Spleen (tissue), 11 donors: ENCODE data around the gene GJA5. TPM values are rescaled to one million over a fixed set of nuclear protein-coding genes. Genes with fewer than 3 reads are reported as not detected.
A peak's percentile ranks its signal among the peaks of the same experiment; 100 is the strongest.

Experiments
- DNase-seq: peaks from one replicate; pipeline ENCODE4 v3.0.0-alpha.2; 2020
- H3K27ac ChIP-seq, 8 donors: fragments of 200-600 bp; sonication (generic) in 7 of 8; 1 replicate in 4 of 8; 2 replicates in 4 of 8; pipeline versions ENCODE4 v1.5.0 to v1.8.0; 2016 to 2021; ENCODE audit warnings: inconsistent platforms in 4 of 8, mild to moderate bottlenecking in 4 of 8, moderate library complexity in 1 of 8
- H3K27me3 ChIP-seq, 7 donors: fragments of 200-600 bp; sonication (generic) in 6 of 7; replicated peaks in 1 of 7; 1 replicate in 4 of 7; 2 replicates in 3 of 7; pipeline versions ENCODE4 v1.5.0 to v1.8.0; 2016 to 2021; ENCODE audit warnings: inconsistent platforms in 3 of 7, mild to moderate bottlenecking in 1 of 7
- H3K36me3 ChIP-seq, 6 donors: fragments of 200-600 bp; sonication (generic) in 5 of 6; 1 replicate in 4 of 6; 2 replicates in 2 of 6; pipeline versions ENCODE4 v1.5.0 to v1.8.0; 2016 to 2021; ENCODE audit warnings: inconsistent platforms in 2 of 6
- H3K4me1 ChIP-seq, 6 donors: fragments of 200-600 bp; sonication (generic) in 5 of 6; 1 replicate in 3 of 6; 2 replicates in 3 of 6; pipeline versions ENCODE4 v1.5.0 to v1.8.0; 2016 to 2021; ENCODE audit warnings: inconsistent platforms in 3 of 6
- H3K4me3 ChIP-seq, 8 donors: fragments of 200-600 bp; sonication (generic) in 7 of 8; 1 replicate in 4 of 8; 2 replicates in 4 of 8; pipeline versions ENCODE4 v1.5.0 to v1.8.0; 2016 to 2021; ENCODE audit warnings: inconsistent platforms in 4 of 8, mild to moderate bottlenecking in 4 of 8, moderate library complexity in 2 of 8
- H3K9me3 ChIP-seq, 8 donors: fragments of 200-600 bp; sonication (generic) in 7 of 8; 1 replicate in 4 of 8; 2 replicates in 4 of 8; pipeline versions ENCODE4 v1.5.0 to v1.8.0; 2016 to 2021; ENCODE audit warnings: inconsistent platforms in 4 of 8
- POLR2A ChIP-seq, 3 donors: fragments of 450-650 bp; IDR thresholded peaks; one replicate each; pipeline ENCODE4 v1.5.1; 2017; ENCODE audit warnings: antibody characterized with exemption in 3 of 3, mild to moderate bottlenecking in 1 of 3
- POLR2AphosphoS5 ChIP-seq, 3 donors: sonication (generic); formaldehyde crosslinking; IDR thresholded peaks; one replicate each; pipeline ENCODE4 v1.5.1; 2017; ENCODE audit warnings: antibody characterized with exemption in 3 of 3
- WGBS, 5 donors: extraction: QIAGEN DNeasy Blood & Tissue Kit in 3 of 5; methylation state at CpG; one replicate each; pipeline versions ENCODE4 v1.1.5 to v1.1.7; 2013 to 2018; 5-methylcytosine and 5-hydroxymethylcytosine counted together
- intact Hi-C: fragments of 100-400 bp; cut with DNase I; formaldehyde crosslinking; loops from one replicate; pipeline ENCODE4 v1.15.0; 2023; ENCODE audit warnings: low total_unique reads
- polyA plus RNA-seq, 3 donors: library from polyadenylated mRNA; stranded (reverse); fragments of 200-250 nt; gene quantifications; one replicate each; pipeline ENCODE4 v1.2.1, GENCODE V29; 2013
- total RNA-seq, 7 donors: library from RNA; depleted of rRNA in 3 of 7; stranded (reverse); fragments of >200 nt in 3 of 7; fragmentation: NEBNext Ultra II Directional in 4 of 7; extraction: Animal tissue kit (Norgen Biotek cat#: 25700) in 4 of 7; gene quantifications; one replicate each; pipeline versions ENCODE4 v1.1.0 to v1.2.1, GENCODE V29; 2016 to 2021
- TF ChIP-seq, protein P1 (sequence below), 11 experiments: fragments of 200-600 bp in 7 of 11; fragments of 450-650 bp in 4 of 11; sonication (generic) in 4 of 11; IDR thresholded peaks in 8 of 11; conservative IDR thresholded peaks in 3 of 11; 1 replicate in 7 of 11; 2 replicates in 4 of 11; pipeline versions ENCODE4 v1.4.0 to v1.8.0; 2016 to 2021; ENCODE audit warnings: antibody characterized with exemption in 11 of 11, inconsistent platforms in 4 of 11, mild to moderate bottlenecking in 1 of 11
- donor health status: healthy with polysubstance abuse.
- donor health status: DM: no; HTN: no; CAD: no; lungs with moderate emphysema.
- donor health status: DM: no; HTN: no; CAD: no.
- donor health status: Bipolar disorder and iron deficiency.
- donor health status: healthy.
- donor health status: DM: no; HTN: no; CAD: no.
- donor health status: DM: yes; HTN: yes; CAD: no.

The GJA5 gene
- total and polyA plus RNA-seq, 10 donors: 1.5 to 19.8 (median 6.1) TPM

DNA sequence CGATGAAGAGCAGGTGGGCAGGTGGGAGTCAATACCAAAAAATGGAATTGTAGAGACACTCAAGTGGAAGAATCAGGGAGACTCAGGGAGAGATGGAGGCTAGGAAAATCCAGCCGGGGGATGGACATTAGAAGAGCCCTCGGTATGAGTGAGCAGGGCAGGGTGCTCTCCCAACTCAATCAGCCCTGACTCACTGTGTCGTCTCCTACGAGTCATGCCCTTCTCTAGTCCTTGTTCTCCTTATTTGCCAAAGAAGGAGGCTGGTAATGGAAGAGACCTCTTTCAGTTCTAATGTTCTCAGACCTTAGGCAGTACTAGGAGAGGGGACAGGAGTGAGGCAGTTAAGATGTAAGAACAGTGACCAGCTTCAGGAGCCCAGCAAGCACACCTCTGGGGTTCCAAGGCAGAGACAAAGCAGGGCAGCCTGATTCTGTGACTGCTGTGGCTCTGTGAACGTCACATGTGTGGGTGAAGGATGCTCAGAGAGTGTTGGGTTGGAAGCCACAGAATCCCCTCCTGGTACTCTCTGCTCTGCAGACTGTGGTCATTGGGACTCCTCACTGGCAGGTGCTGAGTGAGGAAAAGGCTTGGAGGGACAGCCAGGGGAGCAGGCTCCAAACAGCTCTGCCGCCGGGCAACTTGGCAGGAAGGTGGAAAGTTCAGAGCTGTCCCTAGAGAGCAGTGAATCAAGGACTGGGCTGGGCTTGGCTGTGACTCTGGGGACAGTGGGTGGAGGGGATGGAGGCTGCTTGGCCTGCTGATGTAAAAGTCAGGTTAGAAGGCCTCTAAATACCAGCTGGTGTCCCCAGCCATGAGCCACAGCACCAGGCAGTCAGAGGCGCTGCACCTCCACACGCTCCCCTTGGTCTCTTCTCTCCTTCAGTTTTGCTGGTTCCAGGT is 11.1 kb upstream of the GJA5 start:
- H3K4me1 ChIP-seq: peaks cover 0 to 17% (median 0%) of the 10 kb centered on the region in 6 donors
- peak overlapping the region in 1 of 8 donors; percentile 4 for H3K4me3 ChIP-seq
- no peak overlapping the region for H3K27ac ChIP-seq
- no peak for TF ChIP-seq POLR2AphosphoS5 (IDR thresholded peaks at IDR 0.05)
- TF ChIP-seq, protein P1, sequence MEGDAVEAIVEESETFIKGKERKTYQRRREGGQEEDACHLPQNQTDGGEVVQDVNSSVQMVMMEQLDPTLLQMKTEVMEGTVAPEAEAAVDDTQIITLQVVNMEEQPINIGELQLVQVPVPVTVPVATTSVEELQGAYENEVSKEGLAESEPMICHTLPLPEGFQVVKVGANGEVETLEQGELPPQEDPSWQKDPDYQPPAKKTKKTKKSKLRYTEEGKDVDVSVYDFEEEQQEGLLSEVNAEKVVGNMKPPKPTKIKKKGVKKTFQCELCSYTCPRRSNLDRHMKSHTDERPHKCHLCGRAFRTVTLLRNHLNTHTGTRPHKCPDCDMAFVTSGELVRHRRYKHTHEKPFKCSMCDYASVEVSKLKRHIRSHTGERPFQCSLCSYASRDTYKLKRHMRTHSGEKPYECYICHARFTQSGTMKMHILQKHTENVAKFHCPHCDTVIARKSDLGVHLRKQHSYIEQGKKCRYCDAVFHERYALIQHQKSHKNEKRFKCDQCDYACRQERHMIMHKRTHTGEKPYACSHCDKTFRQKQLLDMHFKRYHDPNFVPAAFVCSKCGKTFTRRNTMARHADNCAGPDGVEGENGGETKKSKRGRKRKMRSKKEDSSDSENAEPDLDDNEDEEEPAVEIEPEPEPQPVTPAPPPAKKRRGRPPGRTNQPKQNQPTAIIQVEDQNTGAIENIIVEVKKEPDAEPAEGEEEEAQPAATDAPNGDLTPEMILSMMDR (IDR thresholded peaks at IDR 0.05 in 8 of 11, conservative IDR thresholded peaks at IDR 0.05 in 3 of 11): no peak
- no peak for TF ChIP-seq POLR2A (IDR thresholded peaks at IDR 0.05)
- intact Hi-C loops: no loop called here
- 69 to 84% (median 76%) methylated on average over 10 of the region's 10 CpGs for WGBS, 5 donors
- peaks cover 0 to 43% (median 4%) of the 10 kb centered on the region in 7 donors for H3K27me3 ChIP-seq
- DNase-seq: no peak
- H3K36me3 ChIP-seq: no peaks in the 10 kb centered on the region
- H3K9me3 ChIP-seq: no peaks in the 10 kb centered on the region

DNA sequence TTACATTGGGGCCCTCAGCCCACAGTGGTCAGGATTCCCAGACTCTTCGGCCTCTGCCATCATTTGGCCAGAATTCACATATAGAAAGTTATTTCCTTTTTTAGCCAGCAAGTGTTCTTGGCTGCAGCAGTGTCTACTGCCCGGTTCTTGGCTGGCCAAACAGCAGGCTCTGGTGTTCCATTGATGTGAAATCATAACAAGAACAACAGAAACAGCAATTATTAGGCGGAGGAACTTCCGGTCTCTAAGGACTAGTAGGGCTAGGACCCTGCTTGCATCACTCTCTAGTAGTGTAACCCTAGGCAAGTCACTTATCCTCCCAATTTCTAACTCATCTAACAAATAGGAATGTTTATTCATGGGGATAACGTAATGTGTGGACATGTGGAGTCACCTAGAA is 8.7 kb upstream of the GJA5 start:
- intact Hi-C loops: no loop called here
- Histone ChIP-seq H3K27me3 (peaks cover 0 to 36% (median 0%) of the 10 kb centered on the region in 7 donors), H3K36me3 (no peaks in the 10 kb centered on the region), H3K4me1 (peaks cover 0 to 17% (median 0%) of the 10 kb centered on the region in 6 donors), H3K4me3 (no peak overlapping the region), H3K9me3 (no peaks in the 10 kb centered on the region), H3K27ac (no peak overlapping the region)
- WGBS, 5 donors: 79 to 87% (median 85%) methylated on average over 5 of the region's 5 CpGs
- TF ChIP-seq POLR2AphosphoS5 (IDR thresholded peaks at IDR 0.05) (no peak), POLR2A (IDR thresholded peaks at IDR 0.05) (no peak)
- TF ChIP-seq, protein P1 (IDR thresholded peaks at IDR 0.05 in 8 of 11, conservative IDR thresholded peaks at IDR 0.05 in 3 of 11): no peak
- no peak for DNase-seq

DNA sequence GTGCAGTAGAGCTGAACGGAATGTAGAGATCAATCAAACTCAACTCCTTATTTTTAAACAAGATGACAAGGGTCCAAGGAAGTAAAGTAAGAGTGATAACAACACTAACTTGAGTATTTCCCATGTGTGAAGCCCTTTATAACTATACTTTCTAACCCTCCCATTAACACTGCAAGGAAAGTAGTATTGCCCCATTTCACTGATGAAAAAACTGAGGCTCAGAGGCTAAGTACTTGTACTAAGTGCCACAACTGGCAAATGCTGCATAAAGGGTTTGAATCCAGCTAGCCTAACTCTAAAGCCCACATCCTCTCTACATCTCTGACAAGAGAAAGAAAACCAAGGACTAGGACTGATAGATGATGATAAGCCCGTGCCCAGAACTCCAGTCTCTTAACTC is 8.2 kb upstream of the GJA5 start:
- H3K4me3 ChIP-seq: no peak overlapping the region
- DNase-seq: no peak
- H3K27ac ChIP-seq: no peak overlapping the region
- intact Hi-C loops: no loop called here
- no peaks in the 10 kb centered on the region for H3K9me3 ChIP-seq
- H3K36me3 ChIP-seq: no peaks in the 10 kb centered on the region
- TF ChIP-seq POLR2AphosphoS5 (IDR thresholded peaks at IDR 0.05) (no peak), POLR2A (IDR thresholded peaks at IDR 0.05) (no peak)
- TF ChIP-seq, protein P1 (IDR thresholded peaks at IDR 0.05 in 8 of 11, conservative IDR thresholded peaks at IDR 0.05 in 3 of 11): no peak
- peaks cover 0 to 31% (median 0%) of the 10 kb centered on the region in 7 donors for H3K27me3 ChIP-seq
- WGBS, 5 donors: 81 to 91% (median 88%) methylated on average over 2 of the region's 2 CpGs
- peaks cover 0 to 19% (median 1%) of the 10 kb centered on the region in 6 donors for H3K4me1 ChIP-seq

DNA sequence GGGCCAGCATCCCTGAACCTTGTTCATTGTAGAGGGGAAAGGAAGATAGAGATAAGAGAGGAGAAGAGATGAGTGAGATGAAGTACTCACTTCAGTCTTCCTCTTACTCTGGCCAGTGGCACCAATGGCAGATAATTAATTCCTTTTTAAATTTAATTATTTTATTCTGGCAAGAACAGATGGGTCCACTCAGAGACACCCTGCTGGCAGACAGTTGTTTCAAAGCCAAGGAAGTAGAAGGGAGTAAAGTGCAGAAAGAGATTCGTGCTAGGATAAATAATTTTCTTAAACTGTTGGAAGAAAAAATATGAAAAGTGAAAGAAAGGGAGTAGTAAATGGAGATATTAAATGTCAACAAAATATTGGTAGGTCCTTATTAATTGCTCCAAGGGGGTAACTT is 7.7 kb upstream of the GJA5 start:
- Histone ChIP-seq H3K27me3 (peaks cover 0 to 26% (median 0%) of the 10 kb centered on the region in 7 donors), H3K27ac (no peak overlapping the region), H3K4me1 (peaks cover 3 to 19% (median 6%) of the 10 kb centered on the region in 6 donors), H3K36me3 (no peaks in the 10 kb centered on the region), H3K4me3 (no peak overlapping the region), H3K9me3 (no peaks in the 10 kb centered on the region)
- DNase-seq: no peak
- intact Hi-C loops: no loop called here
- WGBS, 5 donors: 66 to 78% (median 71%) methylated on average over 1 of the region's 1 CpG
- TF ChIP-seq, protein P1 (IDR thresholded peaks at IDR 0.05 in 8 of 11, conservative IDR thresholded peaks at IDR 0.05 in 3 of 11): no peak
- TF ChIP-seq POLR2A (IDR thresholded peaks at IDR 0.05) (no peak), POLR2AphosphoS5 (IDR thresholded peaks at IDR 0.05) (no peak)
